Endometrial microvascular endothelial cells (primary cell): ENCODE data around the gene MBNL2. TPM values are rescaled to one million over a fixed set of nuclear protein-coding genes. Genes with fewer than 3 reads are reported as not detected.

Experiments used
- in situ Hi-C: cut with HindIII; loops from 2 replicates; pipeline ENCODE4 v1.10.0; 2017; ENCODE audit warnings: low sequenced_read_pairs, low pct_unique_long_range_greater_than_20kb; ENCODE audit errors: inconsistent ontology term
- total RNA-seq: library from RNA; depleted of rRNA; stranded (reverse); fragments of >200 nt; gene quantifications from one replicate; pipeline ENCODE4 v1.2.3, GENCODE V29; 2015; ENCODE audit errors: inconsistent ontology term

The MBNL2 gene
- total RNA-seq, 1 donor from 2014 or later, result 76.1 TPM

DNA sequence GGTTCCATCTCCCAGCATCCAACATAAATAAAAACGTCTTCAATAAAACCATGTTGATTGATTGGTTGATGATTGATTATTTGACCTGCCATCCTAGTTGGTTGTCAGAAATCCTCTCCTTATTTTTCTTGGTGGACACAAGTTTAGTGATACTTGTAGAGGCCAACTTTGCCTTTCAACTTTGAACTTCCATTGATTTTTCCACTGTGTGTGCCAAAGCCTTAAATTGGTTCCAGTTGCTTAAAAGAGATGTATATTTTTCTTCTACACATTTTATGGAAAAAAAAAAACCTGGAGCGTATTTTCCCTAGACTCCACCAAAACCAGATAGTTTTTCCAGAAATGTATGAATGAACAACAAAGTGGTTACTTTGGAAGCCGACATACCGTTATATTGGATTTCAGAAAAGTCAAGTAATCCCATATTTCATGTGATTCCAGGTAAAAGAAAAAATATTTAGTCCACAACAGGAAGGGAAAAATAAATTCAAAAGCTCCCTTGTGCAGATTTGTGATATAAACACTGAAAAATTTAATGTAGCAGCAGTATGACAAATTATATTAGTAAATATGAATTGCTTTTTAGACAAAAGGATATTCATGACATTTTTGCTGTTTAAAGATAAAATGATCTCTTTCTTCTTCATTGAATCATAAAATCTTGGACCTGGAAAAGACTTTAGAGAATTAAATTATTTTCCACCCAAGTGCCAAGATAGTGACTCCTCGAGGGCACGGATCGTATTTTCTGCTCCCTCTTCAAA lies 85.2 kb downstream of the MBNL2 start:
- in situ Hi-C loops, result no loop called here

DNA sequence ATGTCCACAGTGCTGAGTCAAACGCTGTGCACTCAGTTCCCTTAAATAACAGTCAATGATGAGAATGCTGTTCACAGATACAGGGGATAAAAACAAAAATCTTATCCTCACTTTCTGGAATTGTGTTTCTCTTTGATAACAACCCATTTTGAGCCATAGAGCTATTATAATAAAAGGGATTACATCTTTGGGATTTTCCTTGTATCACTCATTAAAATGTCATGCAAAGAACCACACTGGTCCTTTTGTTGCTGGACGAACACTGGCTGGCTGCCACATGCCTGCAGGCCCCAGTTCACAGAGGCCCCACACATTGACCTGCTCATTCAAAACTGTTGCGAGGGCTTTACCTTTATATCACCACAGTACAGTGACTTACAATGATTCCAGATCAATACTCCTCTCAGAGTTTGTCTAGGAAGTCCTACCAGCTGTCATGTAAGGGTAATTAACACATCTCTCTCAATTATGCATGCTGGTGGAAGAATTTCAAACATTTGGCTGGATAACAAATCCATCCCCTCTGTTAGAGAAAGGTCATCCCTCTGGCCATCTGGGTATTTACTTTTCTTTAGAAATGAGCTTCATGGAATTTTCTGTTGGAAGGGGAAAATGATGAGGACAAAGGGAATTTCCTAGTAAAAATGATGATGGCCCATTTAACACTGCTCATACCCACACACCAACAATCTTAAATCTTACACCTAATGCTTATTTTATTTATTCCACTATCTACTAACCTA lies 85.9 kb downstream of the MBNL2 start:
- in situ Hi-C loops, result no loop called here

DNA sequence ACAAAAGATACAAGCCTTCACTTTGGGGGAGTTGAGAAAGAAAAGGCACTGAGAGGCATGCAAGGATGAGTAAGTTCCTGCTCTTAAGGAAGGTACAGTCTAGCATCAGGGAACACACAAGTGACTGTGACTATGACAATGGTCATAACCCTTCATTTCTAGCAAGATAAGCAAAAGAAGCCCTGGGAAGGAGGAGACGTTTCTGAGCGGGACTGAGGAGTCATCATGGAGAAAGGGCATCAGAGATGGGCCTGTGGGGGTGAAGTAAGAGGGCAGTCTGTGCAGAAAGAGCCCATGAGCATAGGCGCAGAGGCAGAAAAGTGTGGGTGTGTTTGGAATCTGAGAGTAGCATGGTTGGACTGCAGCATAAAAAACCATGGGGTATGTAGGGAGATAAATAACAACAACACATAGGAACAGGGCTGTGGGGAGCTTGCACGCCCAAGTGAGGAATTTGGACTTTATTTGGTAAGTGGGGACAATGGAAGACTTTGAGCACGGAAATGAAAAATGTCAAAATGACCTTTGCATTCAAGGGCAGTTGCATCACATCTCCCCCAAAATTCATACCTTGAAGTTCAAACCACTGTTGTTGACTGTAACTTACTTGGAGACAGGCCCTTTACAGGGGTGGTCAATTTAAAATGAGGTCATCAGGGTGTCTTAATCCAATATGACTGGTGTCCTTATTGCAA lies 86.7 kb downstream of the MBNL2 start:
- in situ Hi-C loops, result no loop called here

DNA sequence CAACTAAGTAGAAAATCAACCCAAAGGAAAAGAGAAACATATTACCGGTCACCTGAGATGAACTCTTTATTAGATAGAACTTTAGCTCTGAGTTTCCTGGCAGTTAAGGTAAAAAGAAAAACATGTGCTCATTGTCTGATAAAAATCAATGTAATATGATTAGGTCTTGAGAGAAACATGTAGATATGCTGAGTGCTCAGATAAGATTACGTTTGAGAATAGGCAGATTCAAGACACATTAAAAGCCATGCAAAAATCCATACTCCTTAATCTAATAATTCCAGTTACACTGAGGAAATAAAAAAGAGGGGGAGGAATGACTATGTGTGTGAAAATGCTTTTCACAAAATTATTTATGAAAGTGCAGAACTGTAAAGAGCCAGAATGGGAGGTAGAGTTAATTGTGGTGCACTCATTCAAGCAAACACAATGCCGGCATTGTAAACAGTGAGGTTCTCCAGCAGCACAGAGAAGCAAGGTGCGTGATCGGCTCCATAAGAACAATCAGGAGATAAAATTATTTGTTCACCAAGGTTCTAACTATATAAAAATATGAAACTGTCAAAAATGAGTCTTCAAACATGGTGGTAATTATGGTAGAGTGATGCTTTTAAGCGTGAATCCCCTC lies 88.8 kb downstream of the MBNL2 start:
- in situ Hi-C loops, result no loop called here

DNA sequence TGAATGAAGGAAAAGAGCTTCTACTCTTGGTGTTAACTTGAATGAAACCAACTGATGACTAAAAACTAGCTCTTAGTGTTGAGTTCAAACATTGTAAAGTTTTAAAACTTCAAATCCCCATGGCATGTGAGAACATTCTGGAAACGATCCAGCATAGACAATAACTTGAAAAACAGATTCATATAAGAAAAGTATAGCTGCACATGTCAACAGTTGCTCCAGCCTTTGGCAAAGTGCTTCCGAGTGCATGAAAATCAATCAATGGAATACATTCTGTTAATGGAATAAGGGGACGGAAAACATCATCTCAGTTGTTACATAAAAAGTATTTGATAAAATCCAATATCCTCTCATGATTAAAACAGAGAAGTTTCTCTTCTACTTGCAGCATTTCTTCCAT lies 89.8 kb downstream of the MBNL2 start:
- in situ Hi-C loops, result no loop called here

DNA sequence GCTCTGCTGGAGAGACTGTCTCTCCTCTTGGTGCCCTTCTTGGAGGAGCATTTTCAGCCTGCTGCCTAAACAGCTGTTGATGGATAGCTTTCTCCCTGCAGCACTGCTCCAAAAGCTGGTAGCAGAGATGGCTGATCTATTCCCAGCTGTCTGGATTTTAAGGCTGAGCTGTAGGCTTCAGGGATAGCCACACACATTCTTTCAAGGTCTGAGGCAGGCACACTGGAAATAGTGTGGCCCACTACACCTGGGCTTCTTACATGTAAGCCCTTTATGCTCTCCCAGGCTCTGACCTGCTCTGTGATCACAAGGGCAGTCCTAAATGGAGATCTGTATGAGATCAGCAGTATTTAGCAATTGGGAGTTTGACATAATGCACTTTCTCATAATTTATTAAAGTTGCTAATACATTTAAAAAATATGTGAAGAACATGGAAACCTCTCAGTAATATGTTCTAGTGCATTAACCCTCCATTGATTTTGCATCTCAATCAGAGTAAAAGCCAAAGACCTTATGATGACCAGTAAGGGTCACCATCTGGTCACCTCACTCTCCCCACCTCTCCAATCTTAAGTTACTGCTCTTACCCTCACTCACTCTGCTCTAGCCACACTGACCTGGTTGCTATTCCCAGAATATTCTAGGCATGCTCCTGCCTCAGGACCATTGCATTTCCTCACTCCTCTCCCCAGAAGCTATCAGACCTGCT lies 91.6 kb downstream of the MBNL2 start:
- in situ Hi-C loops, result no loop called here

DNA sequence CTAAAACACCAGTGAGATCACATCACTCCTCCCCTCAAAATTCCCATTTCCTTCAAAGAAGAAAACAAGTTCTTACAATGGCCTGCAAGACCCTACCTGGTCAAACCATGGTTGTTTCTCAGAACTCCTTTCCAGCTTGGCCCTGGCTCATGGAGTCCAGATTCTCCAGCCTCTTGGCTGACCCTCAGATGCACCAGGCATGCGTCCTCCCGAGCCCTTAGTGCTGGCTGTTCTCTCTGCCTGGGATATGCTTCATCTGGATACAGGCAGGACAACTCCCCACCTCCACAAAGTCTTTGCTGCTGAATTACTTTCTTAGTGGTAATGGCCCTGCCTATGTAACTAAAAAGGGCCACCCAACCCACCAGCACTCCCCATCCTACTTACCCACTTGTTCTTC lies 94.3 kb downstream of the MBNL2 start:
- in situ Hi-C loops, result no loop called here

DNA sequence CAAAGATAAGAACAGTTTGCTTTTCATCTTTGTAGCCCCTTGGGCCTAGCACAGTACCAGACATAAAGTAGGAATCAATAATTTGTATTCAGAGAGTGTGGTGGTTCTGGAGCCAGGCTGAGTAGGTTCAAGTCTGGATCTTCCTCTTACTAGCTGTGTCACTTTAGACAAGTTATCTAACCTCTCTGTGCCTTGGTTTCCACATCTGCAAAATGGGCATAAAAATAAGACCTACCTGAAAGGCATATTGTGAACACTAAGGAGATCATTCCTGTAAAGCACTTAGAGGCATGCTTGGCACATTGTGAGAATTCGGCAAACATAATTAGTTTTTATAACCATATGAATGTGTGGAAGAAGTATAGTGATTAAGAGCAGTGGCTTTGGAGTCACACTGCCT lies 95.8 kb downstream of the MBNL2 start:
- in situ Hi-C loops, result no loop called here

DNA sequence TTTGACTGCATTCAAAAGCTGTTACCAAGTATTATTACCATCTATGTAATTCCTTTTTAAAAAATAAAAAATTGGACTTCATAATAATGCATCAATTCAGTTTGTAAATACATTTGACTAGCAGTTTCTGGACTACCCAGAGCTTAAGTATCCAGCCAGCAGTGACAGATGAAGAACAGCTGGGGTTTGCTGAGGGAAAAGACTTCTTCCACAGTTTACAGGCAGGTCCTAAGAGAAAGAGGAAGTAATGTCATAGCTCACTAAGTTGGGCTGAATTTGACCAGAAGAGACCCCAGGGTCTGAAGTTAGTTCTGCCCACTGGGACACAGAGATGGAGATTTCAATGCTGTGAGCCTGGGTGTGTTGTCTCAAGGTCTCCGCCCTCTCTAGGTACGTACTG lies 96.4 kb downstream of the MBNL2 start:
- in situ Hi-C loops, result no loop called here

DNA sequence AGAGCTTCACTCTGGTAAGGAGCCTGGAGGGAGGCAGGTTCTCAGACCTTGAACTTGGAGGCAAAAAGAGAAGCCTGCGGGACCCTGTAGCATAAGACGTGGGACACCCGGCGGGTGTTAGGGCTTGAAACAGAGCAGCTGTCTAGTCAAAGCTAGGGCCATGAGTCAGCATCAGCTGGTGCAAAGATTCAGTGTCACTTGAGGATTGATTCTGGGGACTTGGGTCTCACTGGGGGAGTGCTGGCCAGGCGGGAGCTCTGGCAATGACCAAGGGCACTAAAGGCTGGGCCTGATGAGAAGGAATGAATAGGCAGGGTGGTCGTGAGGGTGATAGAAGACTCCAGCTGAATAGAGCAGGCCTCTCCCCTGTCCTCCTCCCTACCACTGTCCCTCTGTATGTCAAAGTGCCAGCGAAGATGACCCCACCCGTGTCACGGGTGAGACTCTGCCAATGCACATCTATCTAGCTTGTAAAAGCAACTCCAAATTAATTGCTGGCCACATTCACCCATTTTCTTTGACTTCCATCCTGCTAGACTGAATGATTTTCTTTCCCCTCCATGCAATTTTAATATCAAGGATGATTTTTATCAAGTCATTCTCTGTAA lies 97.1 kb downstream of the MBNL2 start:
- in situ Hi-C loops, result no loop called here

DNA sequence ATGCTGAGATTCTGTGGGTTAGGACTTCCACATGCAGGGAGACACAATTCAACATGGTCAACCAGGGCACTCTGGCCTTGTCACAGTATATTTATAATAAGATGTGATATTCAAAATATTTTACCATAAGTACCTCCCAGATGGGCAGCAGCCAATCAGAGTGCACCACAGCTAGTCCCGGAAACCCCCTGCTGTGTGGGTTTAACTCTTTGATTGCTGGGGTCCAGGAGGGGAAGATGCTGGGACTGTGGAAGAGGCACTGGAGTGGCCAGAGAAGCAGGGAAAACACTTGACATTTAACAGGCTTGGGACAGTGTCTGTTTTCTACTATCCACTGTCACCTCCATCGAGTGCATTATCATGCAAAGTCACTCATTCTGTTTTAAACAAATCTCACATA lies 99.0 kb downstream of the MBNL2 start:
- in situ Hi-C loops, result no loop called here

DNA sequence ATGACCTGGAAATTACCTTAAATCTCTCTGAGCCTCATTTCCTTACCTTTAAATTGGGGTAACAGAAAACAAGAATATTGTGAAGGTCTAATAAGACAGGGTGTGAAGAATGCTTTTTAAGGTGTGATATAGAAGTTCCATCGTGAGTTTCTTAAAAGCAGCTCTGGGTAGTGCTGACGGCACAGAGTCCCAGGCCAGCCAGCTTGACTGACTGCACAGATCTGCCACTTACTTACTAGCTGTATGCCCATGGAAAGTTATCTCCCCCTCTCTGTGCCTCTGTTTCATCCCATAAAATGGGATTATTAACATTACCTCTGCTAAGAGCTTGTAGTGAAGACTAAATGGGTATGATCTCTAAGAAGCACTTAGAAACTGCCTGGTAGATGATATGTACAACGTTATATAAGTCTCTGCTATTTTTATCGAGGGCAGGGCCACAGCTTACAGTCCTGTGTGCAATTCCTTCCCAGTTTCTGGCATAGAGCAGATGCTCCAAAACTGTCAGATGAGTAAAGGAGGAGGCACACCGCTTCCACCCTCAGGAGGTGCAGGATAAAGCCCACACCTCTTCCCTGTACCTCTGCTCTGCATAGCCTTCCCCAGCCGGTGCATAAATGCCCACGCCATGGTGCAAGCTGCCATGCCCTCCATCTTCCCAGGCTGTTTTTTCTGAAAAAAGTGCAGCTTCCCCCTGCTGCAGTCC lies 99.6 kb downstream of the MBNL2 start:
- in situ Hi-C loops, result no loop called here

DNA sequence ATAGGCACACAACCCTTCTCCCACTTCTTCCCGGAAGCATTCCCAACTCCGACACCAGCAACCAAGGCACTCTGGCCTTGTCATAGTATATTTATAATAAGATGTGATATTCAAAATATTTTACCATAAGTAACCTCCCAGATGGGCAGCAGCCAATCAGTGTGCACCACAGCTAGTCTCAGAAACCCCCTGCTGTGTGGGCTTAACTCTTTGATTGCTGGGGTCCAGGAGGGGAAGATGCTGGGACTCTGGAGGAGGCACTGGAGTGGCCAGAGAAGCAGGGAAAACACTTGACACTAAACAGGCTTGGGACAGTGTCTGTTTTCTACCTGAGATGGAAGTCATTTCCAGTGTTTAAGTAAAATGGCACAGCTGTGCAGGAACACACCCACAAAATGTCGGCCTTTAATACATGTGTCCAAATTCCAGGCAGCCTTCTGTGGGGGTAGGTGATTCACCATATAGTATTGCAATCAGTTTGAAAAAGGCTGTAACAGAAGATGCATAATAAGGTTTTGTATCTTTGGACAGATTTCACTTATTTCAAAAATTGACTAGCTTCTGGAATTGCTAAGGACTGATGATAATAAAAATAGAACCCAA lies 100.7 kb downstream of the MBNL2 start:
- in situ Hi-C loops, result no loop called here

DNA sequence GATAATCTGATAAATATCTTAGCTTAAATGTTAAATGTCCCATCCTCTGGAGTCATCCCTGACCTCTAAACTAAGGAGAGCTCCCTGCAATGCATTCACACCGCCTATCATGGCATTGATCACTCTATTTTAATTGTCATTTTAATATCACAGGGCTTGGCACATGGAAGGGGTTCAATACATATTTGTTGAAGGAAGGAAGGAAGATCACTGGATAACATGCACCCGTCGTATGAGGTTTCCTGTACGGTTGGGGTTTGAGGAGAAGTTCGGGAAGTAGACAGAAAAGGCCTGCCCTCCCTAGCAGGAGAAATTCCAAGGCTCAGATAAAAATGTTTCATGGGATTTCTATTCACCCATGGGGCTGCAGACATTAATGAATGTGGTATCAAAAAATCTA lies 102.0 kb downstream of the MBNL2 start:
- in situ Hi-C loops, result no loop called here

DNA sequence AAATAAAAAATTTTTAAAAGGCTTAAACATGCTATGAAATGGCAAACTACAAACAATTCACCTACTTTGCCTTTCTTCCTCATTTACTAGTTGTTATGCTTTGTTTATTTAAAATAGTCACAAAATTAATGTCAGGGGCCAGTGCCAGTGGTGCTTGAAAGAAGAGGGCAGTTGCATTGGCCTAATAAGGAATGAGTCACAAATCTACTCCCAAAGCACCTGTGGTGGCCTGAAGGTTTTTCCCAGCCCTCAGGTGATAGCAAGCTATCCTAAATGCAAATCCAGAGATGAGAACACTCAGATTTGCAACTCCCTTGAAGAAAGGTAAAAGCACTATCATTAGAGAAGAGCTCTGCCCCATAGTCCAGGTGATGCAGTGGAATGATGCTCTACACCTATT lies 103.6 kb downstream of the MBNL2 start:
- in situ Hi-C loops, result loop anchor here (25.0 kb wide), 1 partner anchor 113 kb away; the partner anchor contains the start of gene MBNL2

DNA sequence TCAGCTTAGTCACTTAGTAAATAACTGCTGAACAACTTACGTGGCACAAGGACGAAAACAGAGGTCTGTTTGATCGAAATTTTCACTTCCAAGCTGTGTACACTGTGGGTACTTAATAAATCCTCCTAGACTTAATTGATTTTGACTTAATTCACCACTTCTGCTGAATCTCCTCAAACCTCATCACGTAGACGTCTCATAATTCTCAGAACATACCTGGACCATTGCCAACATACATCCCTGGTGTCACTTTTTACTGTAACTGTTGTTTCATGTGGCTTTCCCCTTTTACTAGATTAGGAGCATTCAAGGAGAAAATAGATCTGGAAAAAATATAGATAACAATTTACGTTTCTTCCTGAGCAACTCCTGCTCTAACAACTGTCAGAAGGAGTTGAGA lies 105.0 kb downstream of the MBNL2 start:
- in situ Hi-C loops, result loop anchor here (25.0 kb wide), 1 partner anchor 115 kb away; the partner anchor contains the start of gene MBNL2

DNA sequence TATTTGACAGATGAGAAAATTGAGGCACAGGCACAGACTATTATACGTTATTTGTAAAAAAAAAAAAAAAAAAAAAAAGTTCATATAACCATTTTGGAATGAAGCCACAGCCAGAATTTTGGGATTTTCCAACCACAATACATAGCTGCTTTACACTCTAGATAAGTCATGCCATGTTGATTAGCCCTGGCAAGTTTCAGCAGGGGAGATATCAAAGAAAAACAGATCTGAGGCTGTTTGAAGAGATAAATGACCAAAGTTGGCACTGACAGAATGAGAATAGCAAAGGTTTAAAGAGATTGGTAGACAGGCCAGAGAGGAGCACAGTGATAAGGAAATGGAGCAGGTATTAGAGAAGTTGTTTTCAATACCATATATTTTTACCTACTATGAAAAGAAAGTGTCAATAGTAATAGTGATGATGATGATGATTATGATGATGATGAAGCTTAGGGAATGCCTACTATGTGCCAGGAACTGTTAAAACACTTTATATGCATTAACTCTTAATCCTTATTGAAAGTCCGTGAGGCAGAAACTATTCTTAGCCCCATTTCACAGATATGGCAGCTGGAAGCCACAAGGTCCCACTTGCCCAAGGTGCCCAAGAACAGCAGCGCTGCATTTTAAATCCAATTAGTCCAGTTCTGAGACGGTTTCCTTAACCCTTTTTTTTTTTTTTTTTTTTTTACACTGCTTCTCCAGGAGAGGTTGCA lies 105.5 kb downstream of the MBNL2 start:
- in situ Hi-C loops, result loop anchor here (25.0 kb wide), 1 partner anchor 115 kb away; the partner anchor contains the start of gene MBNL2
